GM12892 (cell line): ENCODE data around the gene STK32B.

ENCODE experiments used
- DNase-seq: peaks from one replicate; pipeline ENCODE4 v3.0.0; 2011; ENCODE audit not compliant: insufficient read length
- FAIRE-seq: peaks from 2 replicates; lab custom pipeline; 2011; peaks lifted over from hg19 to GRCh38; lab: Jason Lieb, UNC
- POLR2A ChIP-seq: IDR thresholded peaks from 2 replicates; pipeline ENCODE4 v1.6.1; 2011; ENCODE audit warnings: low read depth, low read length, control low read depth
- POLR2AphosphoS5 ChIP-seq: IDR thresholded peaks from 2 replicates; pipeline ENCODE4 v1.6.1; 2011; ENCODE audit warnings: low read depth, low read length, control low read depth
- TAF1 ChIP-seq: IDR thresholded peaks from 2 replicates; pipeline ENCODE4 v1.6.1; 2011; ENCODE audit warnings: low read depth, mild to moderate bottlenecking, control low read depth, low read length, borderline replicate concordance

STK32B gene

DNA sequence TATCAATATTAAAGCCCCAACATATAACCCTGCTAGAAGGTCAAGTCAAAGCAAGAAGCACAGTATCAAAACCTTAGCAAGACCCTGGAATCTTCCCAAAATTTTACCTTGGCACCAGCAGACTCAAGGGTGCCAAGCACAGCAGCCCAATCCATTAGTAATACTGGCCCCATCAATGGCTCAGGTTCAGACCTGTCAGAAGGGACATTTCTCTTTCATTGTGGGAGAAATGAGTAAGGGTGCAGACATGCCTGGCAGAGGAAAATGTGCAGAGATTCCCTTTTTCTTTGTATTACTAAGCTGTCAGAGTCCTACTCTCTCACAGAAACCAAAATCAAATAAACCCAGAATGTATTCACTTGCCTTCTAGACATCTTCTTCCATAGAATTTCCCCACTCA is 453.2 kb downstream of the STK32B start:
- FAIRE-seq (no peak), DNase-seq (no peak)
- TF ChIP-seq POLR2A: no peak
- no peak for TF ChIP-seq POLR2AphosphoS5
- no peak for TF ChIP-seq TAF1

DNA sequence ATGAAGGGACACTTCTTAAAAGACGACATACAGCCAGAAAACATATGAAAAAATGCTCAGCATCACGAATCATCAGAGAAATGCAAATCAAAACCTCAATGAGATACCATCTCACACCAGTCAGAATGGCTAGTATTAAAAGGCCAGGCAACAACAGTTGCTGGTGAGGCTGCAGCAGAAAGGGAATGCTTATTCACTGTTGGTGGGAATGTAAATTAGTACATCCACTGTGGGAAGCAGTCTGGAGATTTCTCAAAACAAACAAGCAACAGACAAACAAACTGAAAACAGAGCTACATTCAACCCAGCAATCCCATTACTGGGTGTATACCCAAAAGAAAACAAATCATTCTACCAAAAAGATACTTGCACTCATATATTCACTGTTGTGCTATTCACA is 459.2 kb downstream of the STK32B start:
- FAIRE-seq (no peak), DNase-seq (no peak)
- TF ChIP-seq POLR2AphosphoS5 (no peak), POLR2A (no peak), TAF1 (no peak)

DNA sequence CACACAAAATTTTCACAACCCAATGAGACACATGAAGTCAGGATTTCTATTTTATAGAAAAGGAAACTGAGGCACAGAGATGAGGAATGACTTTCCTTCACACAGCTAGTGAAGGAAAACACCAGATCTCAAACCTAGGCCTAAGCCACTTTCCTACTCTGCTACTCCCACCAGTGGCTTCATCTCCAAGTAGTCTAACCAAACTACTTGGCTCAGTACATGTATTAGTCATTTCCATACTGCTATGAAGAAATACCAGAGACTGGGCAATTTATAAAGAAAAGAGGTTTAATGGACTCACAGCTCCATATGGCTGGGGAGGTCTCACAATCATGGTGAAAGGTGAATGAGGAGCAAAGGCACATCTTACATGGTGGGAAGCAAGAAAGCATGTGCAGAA is 460.5 kb downstream of the STK32B start:
- TF ChIP-seq POLR2A (no peak), POLR2AphosphoS5 (no peak), TAF1 (no peak)
- FAIRE-seq: no peak
- no peak for DNase-seq

DNA sequence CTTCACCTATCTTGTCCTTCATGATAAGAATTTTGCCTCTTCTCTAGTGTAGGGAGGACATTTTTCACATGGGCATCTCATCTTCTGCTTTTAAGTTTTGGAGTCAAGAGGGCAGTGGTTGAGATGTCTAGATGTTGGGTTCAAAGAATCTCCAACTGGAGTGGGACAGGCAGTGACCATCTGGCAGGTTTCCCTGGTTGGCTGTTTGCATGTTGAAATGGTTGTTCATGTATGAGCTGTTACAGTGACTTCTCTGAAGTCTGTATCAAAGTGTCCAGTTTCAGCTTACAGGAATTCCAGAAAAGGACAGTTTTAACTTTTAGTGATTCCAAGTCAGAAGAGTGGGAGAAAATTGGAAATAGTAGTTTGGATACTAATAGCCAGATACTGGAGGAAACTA is 464.4 kb downstream of the STK32B start:
- DNase-seq (no peak), FAIRE-seq (no peak)
- TF ChIP-seq POLR2AphosphoS5: no peak
- TF ChIP-seq TAF1: no peak
- no peak for TF ChIP-seq POLR2A

DNA sequence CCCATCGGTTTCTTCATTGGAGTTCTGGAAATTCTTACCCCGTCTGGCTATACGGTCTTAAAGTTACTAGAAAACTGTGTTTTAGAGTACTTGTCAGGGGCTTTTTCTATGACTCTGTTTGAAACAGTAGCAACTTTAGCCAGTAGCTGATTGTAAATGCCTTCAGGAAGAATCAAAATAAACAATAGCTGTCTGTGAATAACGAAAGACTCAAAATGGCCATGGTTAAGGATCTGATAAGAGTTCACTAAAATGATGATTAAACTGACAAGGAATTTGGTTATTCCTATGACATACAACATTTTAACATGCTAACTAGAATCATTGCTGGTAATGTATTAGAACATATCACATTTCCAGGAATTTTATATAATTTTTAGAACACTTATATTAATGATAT is 466.1 kb downstream of the STK32B start:
- no peak for DNase-seq
- TF ChIP-seq TAF1 (no peak), POLR2A (no peak), POLR2AphosphoS5 (no peak)
- FAIRE-seq: no peak

DNA sequence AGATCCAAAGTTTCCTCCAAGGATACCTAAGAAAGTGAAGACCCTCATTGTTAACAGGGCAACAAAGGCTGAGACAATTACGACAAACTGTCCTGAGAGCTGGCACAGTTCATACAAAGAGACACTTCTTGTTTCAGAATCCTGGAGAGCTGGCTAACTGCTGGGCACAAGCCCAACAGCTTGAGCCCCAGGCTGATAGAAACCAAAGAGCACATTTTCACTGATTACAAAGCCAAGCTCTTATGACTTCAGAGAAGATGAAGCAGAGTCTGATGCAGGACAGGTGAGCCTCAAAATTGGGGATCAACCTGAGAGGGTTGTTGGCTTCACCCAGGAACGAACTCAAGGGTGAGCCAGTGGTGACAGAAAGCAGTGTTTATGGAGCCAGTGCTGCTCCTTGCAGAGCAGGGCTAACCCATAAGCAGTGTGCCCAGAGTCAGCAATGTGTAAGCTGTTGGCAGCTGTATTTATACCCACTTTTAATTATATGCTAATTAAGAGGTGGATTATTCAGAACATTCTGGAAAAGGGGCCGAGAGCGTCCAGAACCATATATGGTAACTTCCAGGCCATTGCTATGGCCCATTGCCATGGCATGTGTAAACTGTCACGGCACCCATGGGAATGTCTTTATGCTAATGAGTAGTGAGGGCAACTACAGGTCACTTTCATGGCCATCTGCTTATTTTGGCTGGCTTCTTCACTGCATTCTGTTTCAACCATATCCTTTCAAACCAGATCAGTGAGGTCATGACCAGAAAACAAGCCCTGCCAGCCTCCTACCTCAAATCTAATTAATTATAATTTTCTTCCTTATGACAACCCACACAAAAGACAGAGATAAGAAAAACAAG is 473.4 kb downstream of the STK32B start:
- FAIRE-seq (no peak), DNase-seq (no peak)
- TF ChIP-seq TAF1 (no peak), POLR2AphosphoS5 (no peak), POLR2A (no peak)

DNA sequence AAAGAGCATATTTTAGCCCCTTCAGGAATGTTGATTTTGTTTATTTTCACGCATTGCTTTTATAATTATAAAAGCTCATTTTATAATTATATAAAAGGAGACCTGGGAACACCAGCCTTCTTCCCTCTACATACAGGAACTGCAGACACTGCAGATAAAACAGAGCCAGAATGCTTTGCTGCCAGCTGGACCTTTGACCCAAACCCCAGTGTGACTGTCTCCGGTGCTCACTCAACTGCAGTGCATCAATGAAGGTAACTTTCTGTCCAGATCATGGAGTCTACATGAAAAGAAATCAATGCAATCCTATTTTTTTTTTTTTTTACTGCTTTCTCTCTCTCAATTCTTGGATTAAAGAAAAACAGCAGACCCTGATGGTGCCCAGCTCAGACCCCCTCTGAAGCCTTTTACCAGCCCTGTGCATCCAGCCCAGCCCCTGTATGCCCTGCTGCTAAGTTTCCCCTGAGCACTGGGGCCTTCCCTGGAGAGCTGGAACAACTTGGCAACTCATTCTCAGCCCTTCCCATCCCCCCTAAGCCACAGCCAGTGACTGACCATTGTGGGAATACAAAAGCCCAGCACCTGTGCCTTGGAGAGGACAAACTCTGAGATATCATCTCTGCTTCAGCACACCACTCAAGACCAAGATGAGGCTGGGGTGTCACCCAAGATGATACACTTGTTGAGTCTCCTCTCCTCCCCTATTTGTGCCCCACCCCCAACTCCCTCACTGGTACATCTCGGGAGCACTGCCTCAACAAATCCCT is 475.0 kb downstream of the STK32B start:
- no peak for DNase-seq
- TF ChIP-seq POLR2A (no peak), TAF1 (no peak), POLR2AphosphoS5 (no peak)
- no peak for FAIRE-seq

GRCh38 chr4:5527211-5527610 is 475.9 kb downstream of the STK32B start:
- DNase-seq (no peak), FAIRE-seq (no peak)
- TF ChIP-seq POLR2AphosphoS5: no peak
- TF ChIP-seq POLR2A: no peak
- no peak for TF ChIP-seq TAF1

GRCh38 chr4:5528031-5528436 is 476.8 kb downstream of the STK32B start:
- no peak for TF ChIP-seq TAF1
- no peak for TF ChIP-seq POLR2AphosphoS5
- TF ChIP-seq POLR2A: no peak
- no peak for FAIRE-seq
- no peak for DNase-seq

DNA sequence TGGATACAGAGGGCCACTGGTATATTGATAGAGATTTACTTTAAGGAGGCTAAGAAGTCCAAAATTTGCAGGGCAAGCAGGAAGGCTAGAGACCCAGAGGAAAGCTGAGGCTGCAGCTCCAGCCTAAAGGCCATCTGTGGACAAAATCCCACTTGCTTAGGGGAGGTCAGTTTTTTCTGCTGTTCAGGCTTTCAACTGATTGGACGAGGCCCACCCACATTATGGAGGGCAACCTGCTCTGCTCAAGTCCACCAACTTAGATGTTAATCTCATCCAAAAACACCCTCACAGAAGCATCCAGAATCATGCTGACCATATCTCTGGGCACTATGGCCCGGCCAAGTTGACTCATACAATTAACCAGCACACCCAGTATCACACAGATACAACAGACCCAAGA is 480.8 kb downstream of the STK32B start:
- DNase-seq: no peak
- FAIRE-seq: no peak
- TF ChIP-seq TAF1 (no peak), POLR2A (no peak), POLR2AphosphoS5 (no peak)

GRCh38 chr4:5539584-5539983 is 488.3 kb downstream of the STK32B start:
- TF ChIP-seq POLR2A (no peak), POLR2AphosphoS5 (no peak)
- no peak for FAIRE-seq

GRCh38 chr4:5541169-5541568 is 489.9 kb downstream of the STK32B start:
- no peak for DNase-seq
- TF ChIP-seq POLR2A (no peak), POLR2AphosphoS5 (no peak), TAF1 (no peak)
- no peak for FAIRE-seq

More at GRCh38 chr4:5539584-5539983, 488.3 kb downstream of the STK32B start:
- no peak for DNase-seq
